Right lobe of liver (tissue), 6 donors: Measurements from ENCODE around the gene TBC1D19. TPM values are rescaled to one million over a fixed set of nuclear protein-coding genes. Genes with fewer than 3 reads are reported as not detected.
"Not testable (repeated sequence)": the region's sequence is repeated elsewhere in the genome, so short reads cannot be mapped to it uniquely, and the experiment has no call there.

Source experiments
- ATAC-seq, 4 donors: fragments of 200-7000 bp; cut with Tn5 transposase; one replicate each; pipeline ENCODE4 v1.9.1; 2020; ENCODE audit warnings: mild to moderate bottlenecking in 4 of 4, moderate library complexity in 4 of 4
- DNase-seq, 3 donors: peaks; one replicate each; pipeline ENCODE4 v3.0.0-alpha.2; 2020
- H3K27ac ChIP-seq, 3 donors: fragments of 200-600 bp; one replicate each; pipeline ENCODE4 v1.8.0; 2022
- H3K27me3 ChIP-seq, 2 donors: fragments of 200-600 bp; one replicate each; pipeline ENCODE4 v1.8.0; 2022
- H3K36me3 ChIP-seq, 4 donors: fragments of 200-600 bp; sonication (generic) in 1 of 4; one replicate each; pipeline versions ENCODE4 v1.5.1 to v1.8.0; 2017 to 2022; ENCODE audit warnings: control low read depth in 1 of 4
- H3K4me1 ChIP-seq, 4 donors: fragments of 200-600 bp; sonication (generic) in 1 of 4; one replicate each; pipeline versions ENCODE4 v1.5.1 to v1.8.0; 2017 to 2022; ENCODE audit warnings: control low read depth in 1 of 4
- H3K4me3 ChIP-seq, 3 donors: fragments of 200-600 bp; one replicate each; pipeline ENCODE4 v1.8.0; 2022
- H3K9me3 ChIP-seq, 4 donors: fragments of 200-600 bp; sonication (generic) in 1 of 4; one replicate each; pipeline versions ENCODE4 v1.5.1 to v1.8.0; 2017 to 2022; ENCODE audit warnings: control low read depth in 1 of 4
- POLR2A ChIP-seq: fragments of 450-650 bp; IDR thresholded peaks from one replicate; pipeline ENCODE4 v1.6.1; 2017; ENCODE audit warnings: antibody characterized with exemption, mild to moderate bottlenecking
- WGBS: methylation state at CpG from one replicate; pipeline ENCODE4 v1.1.6; 2018; ENCODE audit warnings: low coverage, low lambda C conversion rate; ENCODE audit not compliant: insufficient coverage; ENCODE audit errors: missing lambda C conversion rate; 5-methylcytosine and 5-hydroxymethylcytosine counted together
- intact Hi-C, 2 donors: fragments of 100-400 bp; cut with DNase I; formaldehyde crosslinking; loops; one replicate each; pipeline versions ENCODE4 v1.11.2 to v1.14.1; 2022
- total RNA-seq, 6 experiments: library from RNA; depleted of rRNA in 2 of 6; stranded (reverse); fragments of >200 nt in 2 of 6; fragmentation: NEBNext Ultra II Directional in 3 of 6; extraction: Animal tissue kit (Norgen Biotek cat#: 25700) in 3 of 6; gene quantifications; one replicate each; pipeline versions ENCODE4 v1.1.0 to v1.2.4, GENCODE V29; 2016 to 2023
- TF ChIP-seq, protein P1 (sequence below), 4 donors: fragments of 200-600 bp in 3 of 4; fragments of 450-650 bp in 1 of 4; IDR thresholded peaks; one replicate each; pipeline versions ENCODE4 v1.5.1 to v1.8.0; 2016 to 2022; ENCODE audit warnings: antibody characterized with exemption in 4 of 4, mild to moderate bottlenecking in 2 of 4
- donor health status: DM: no; HTN: yes; CAD: no.
- donor health status: DM: no; HTN: no; CAD: no.
- donor health status: DM: no; HTN: no; CAD: no.
- donor health status: DM: no; HTN: yes; CAD: no.
- donor health status: DM: no; HTN: yes; CAD: no.

The TBC1D19 gene
- total RNA-seq, 6 experiments from 2014 or later, result 1.8 to 5.3 (median 2.4) TPM

- WGBS, result 100% methylated on average over 2 of the region's 2 CpGs
- H3K27me3 ChIP-seq, result no peaks in the 10 kb centered on the region
- no peaks in the 10 kb centered on the region for H3K4me1 ChIP-seq
- no peak overlapping the region for H3K4me3 ChIP-seq
- intact Hi-C loops, result no loop called here
- ATAC-seq (no peak), DNase-seq (no peak)
- TF ChIP-seq POLR2A, result no peak
- TF ChIP-seq, protein P1, sequence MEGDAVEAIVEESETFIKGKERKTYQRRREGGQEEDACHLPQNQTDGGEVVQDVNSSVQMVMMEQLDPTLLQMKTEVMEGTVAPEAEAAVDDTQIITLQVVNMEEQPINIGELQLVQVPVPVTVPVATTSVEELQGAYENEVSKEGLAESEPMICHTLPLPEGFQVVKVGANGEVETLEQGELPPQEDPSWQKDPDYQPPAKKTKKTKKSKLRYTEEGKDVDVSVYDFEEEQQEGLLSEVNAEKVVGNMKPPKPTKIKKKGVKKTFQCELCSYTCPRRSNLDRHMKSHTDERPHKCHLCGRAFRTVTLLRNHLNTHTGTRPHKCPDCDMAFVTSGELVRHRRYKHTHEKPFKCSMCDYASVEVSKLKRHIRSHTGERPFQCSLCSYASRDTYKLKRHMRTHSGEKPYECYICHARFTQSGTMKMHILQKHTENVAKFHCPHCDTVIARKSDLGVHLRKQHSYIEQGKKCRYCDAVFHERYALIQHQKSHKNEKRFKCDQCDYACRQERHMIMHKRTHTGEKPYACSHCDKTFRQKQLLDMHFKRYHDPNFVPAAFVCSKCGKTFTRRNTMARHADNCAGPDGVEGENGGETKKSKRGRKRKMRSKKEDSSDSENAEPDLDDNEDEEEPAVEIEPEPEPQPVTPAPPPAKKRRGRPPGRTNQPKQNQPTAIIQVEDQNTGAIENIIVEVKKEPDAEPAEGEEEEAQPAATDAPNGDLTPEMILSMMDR (IDR thresholded peaks at IDR 0.05), result no peak
- H3K36me3 ChIP-seq, result no peaks in the 10 kb centered on the region
- H3K9me3 ChIP-seq, result no peaks in the 10 kb centered on the region
- H3K27ac ChIP-seq, result no peak overlapping the region
Measured at GRCh38 chr4:26634237-26634636, 50.4 kb downstream of the TBC1D19 start.

- Histone ChIP-seq H3K27ac (no peak overlapping the region), H3K4me1 (no peaks in the 10 kb centered on the region), H3K4me3 (no peak overlapping the region), H3K27me3 (no peaks in the 10 kb centered on the region), H3K36me3 (no peaks in the 10 kb centered on the region), H3K9me3 (no peaks in the 10 kb centered on the region)
- intact Hi-C loops, result no loop called here
- no peak for ATAC-seq
- no peak for TF ChIP-seq POLR2A
- TF ChIP-seq, protein P1 (IDR thresholded peaks at IDR 0.05), result no peak
- DNase-seq, result no peak
Measured at GRCh38 chr4:26636458-26636857, 52.6 kb downstream of the TBC1D19 start.

- 60% methylated on average over 1 of the region's 8 CpGs for WGBS
- H3K4me1 ChIP-seq, ATAC-seq, DNase-seq, H3K4me3 ChIP-seq, H3K27ac ChIP-seq, H3K27me3 ChIP-seq, intact Hi-C loops, H3K9me3 ChIP-seq, H3K36me3 ChIP-seq: not testable (repeated sequence)
Measured at GRCh38 chr4:26640639-26641038, 56.8 kb downstream of the TBC1D19 start.

- WGBS, result 95% methylated on average over 2 of the region's 2 CpGs
Measured at GRCh38 chr4:26647523-26648224, 63.8 kb downstream of the TBC1D19 start.

DNA sequence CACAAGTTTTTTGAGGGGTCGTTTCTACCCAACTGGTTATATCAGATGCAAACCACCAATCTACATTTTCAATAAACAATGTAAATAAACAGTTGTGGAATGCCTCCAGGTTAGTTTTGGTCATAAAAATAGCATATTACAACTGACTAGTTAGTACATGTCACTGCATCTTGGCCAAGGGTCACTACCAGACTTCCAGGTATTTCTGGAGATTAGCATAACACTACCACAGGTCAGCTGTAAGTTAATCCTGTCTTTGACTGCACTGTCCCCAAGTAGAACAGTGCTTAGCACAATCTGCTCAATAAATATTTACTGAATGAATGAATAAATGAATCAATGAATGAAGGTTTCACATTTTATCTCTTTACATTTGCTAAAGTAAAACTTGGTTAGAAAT is 64.4 kb downstream of the TBC1D19 start:
- H3K4me1 ChIP-seq, result no peaks in the 10 kb centered on the region
- TF ChIP-seq, protein P1 (IDR thresholded peaks at IDR 0.05), result no peak
- TF ChIP-seq POLR2A, result no peak
- 73% methylated on average over 1 of the region's 1 CpG for WGBS
- H3K27ac ChIP-seq, result no peak overlapping the region
- no peak for ATAC-seq
- H3K36me3 ChIP-seq, result no peaks in the 10 kb centered on the region
- no peak for DNase-seq
- no peaks in the 10 kb centered on the region for H3K9me3 ChIP-seq
- intact Hi-C loops, result no loop called here
- no peak overlapping the region for H3K4me3 ChIP-seq
- H3K27me3 ChIP-seq, result no peaks in the 10 kb centered on the region

More at GRCh38 chr4:26647523-26648224, 63.8 kb downstream of the TBC1D19 start:
- intact Hi-C loops, result no loop called here
- Histone ChIP-seq H3K4me3 (no peak overlapping the region), H3K9me3 (no peaks in the 10 kb centered on the region), H3K4me1 (no peaks in the 10 kb centered on the region), H3K27me3 (no peaks in the 10 kb centered on the region), H3K36me3 (no peaks in the 10 kb centered on the region), H3K27ac (no peak overlapping the region)
- ATAC-seq (no peak), DNase-seq (no peak)
- no peak for TF ChIP-seq POLR2A
- TF ChIP-seq, protein P1 (IDR thresholded peaks at IDR 0.05), result no peak
